Left lung (tissue), 10 donors: ENCODE data around the gene NUP93. TPM values are rescaled to one million over a fixed set of nuclear protein-coding genes. Genes with fewer than 3 reads are reported as not detected.
A peak's percentile ranks its signal among the peaks of the same experiment; 100 is the strongest.

Experiments
- ATAC-seq: fragments of 200-7000 bp; cut with Tn5 transposase; one replicate; pipeline ENCODE4 v1.9.1; 2020; ENCODE audit warnings: moderate library complexity
- DNase-seq, 4 donors: peaks; one replicate each; pipeline ENCODE4 v3.0.0-alpha.2; 2013 to 2020
- H3K27ac ChIP-seq, 2 donors: fragments of 200-600 bp; sonication (generic) in 1 of 2; one replicate each; pipeline versions ENCODE4 v1.5.0 to v1.8.0; 2020 to 2021
- H3K27me3 ChIP-seq, 2 donors: fragments of 200-600 bp; sonication (generic) in 1 of 2; one replicate each; pipeline versions ENCODE4 v1.5.0 to v1.8.0; 2020 to 2021
- H3K36me3 ChIP-seq, 2 donors: fragments of 200-600 bp; sonication (generic) in 1 of 2; one replicate each; pipeline versions ENCODE4 v1.5.0 to v1.8.0; 2020 to 2021
- H3K4me1 ChIP-seq, 2 donors: fragments of 200-600 bp; one replicate each; pipeline ENCODE4 v1.8.0; 2021
- H3K4me3 ChIP-seq, 2 donors: fragments of 200-600 bp; sonication (generic) in 1 of 2; one replicate each; pipeline versions ENCODE4 v1.5.0 to v1.8.0; 2020 to 2021; ENCODE audit warnings: mild to moderate bottlenecking in 1 of 2
- H3K9me3 ChIP-seq, 2 donors: fragments of 200-600 bp; sonication (generic) in 1 of 2; one replicate each; pipeline versions ENCODE4 v1.5.0 to v1.8.0; 2020 to 2021
- CTCF ChIP-seq, 2 donors: fragments of 200-600 bp; sonication (generic) in 1 of 2; IDR thresholded peaks; one replicate each; pipeline versions ENCODE4 v1.5.0 to v1.8.0; 2021; ENCODE audit warnings: antibody characterized with exemption in 2 of 2
- intact Hi-C, 2 donors: fragments of 100-400 bp; cut with DNase I; formaldehyde crosslinking; loops; one replicate each; pipeline versions ENCODE4 v1.11.2 to v1.14.2; 2022
- polyA plus RNA-seq, 6 donors: library from polyadenylated mRNA; unstranded; fragments of 120-200 nt; gene quantifications; one replicate each; pipeline ENCODE4 v1.2.1, GENCODE V29; 2013; ENCODE audit not compliant: insufficient read length in 6 of 6
- total RNA-seq, 2 donors: library from RNA; stranded (reverse); fragmentation: NEBNext Ultra II Directional; extraction: Animal tissue kit (Norgen Biotek cat#: 25700); gene quantifications; one replicate each; pipeline ENCODE4 v1.2.1, GENCODE V29; 2021
- donor health status: DM: no; HTN: yes; CAD: no.
- donor health status: DM: no; HTN: no; CAD: no.

The NUP93 gene
- total and polyA plus RNA-seq, 8 donors = 47.1 to 75.9 (median 65.9) TPM

- Histone ChIP-seq H3K36me3 (peaks cover 0 to 96% of the 10 kb centered on the region in 2 donors), H3K9me3 (no peaks in the 10 kb centered on the region), H3K27me3 (no peaks in the 10 kb centered on the region), H3K4me1 (peaks cover 2 to 8% of the 10 kb centered on the region in 2 donors), H3K27ac (peak overlapping the region in 1 of 2 donors; percentile 5), H3K4me3 (no peak overlapping the region)
- intact Hi-C loops = no loop called here
- no peak for TF ChIP-seq CTCF (IDR thresholded peaks at IDR 0.05)
- ATAC-seq (peak; percentile 38), DNase-seq (no peak)
Measured at GRCh38 chr16:56838622-56839337, 108.9 kb downstream of the NUP93 start.

- H3K27me3 ChIP-seq = no peaks in the 10 kb centered on the region
- intact Hi-C loops = no loop called here
- H3K4me1 ChIP-seq = peaks cover 2 to 8% of the 10 kb centered on the region in 2 donors
- H3K4me3 ChIP-seq = no peak overlapping the region
- peak; percentile 9 for ATAC-seq
- H3K27ac ChIP-seq = no peak overlapping the region
- no peak for TF ChIP-seq CTCF (IDR thresholded peaks at IDR 0.05)
- H3K9me3 ChIP-seq = no peaks in the 10 kb centered on the region
- peaks cover 0 to 94% of the 10 kb centered on the region in 2 donors for H3K36me3 ChIP-seq
- no peak for DNase-seq
Measured at GRCh38 chr16:56841233-56841632, 111.3 kb downstream of the NUP93 start.

- Histone ChIP-seq H3K9me3 (no peaks in the 10 kb centered on the region), H3K27me3 (no peaks in the 10 kb centered on the region), H3K27ac (no peak overlapping the region), H3K4me3 (no peak overlapping the region), H3K36me3 (peaks cover 0 to 90% of the 10 kb centered on the region in 2 donors), H3K4me1 (peaks cover 0 to 8% of the 10 kb centered on the region in 2 donors)
- peak; percentile 60 for ATAC-seq
- intact Hi-C loops = no loop called here
- no peak for DNase-seq
- no peak for TF ChIP-seq CTCF (IDR thresholded peaks at IDR 0.05)
Measured at GRCh38 chr16:56841659-56842058, 111.7 kb downstream of the NUP93 start.

GRCh38 chr16:56842133-56842532, 112.2 kb downstream of the NUP93 start:
- Histone ChIP-seq H3K36me3 (peaks cover 0 to 85% of the 10 kb centered on the region in 2 donors), H3K27me3 (no peaks in the 10 kb centered on the region), H3K4me1 (peaks cover 0 to 9% of the 10 kb centered on the region in 2 donors), H3K27ac (no peak overlapping the region), H3K4me3 (no peak overlapping the region), H3K9me3 (no peaks in the 10 kb centered on the region)
- no peak for TF ChIP-seq CTCF (IDR thresholded peaks at IDR 0.05)
- ATAC-seq = no peak
- no peak for DNase-seq
- intact Hi-C loops = no loop called here

GRCh38 chr16:56844056-56844455, 114.1 kb downstream of the NUP93 start:
- ATAC-seq (no peak), DNase-seq (no peak)
- Histone ChIP-seq H3K27ac (no peak overlapping the region), H3K4me3 (no peak overlapping the region), H3K4me1 (peaks cover 14 to 25% of the 10 kb centered on the region in 2 donors), H3K9me3 (no peaks in the 10 kb centered on the region), H3K36me3 (peaks cover 0 to 66% of the 10 kb centered on the region in 2 donors), H3K27me3 (no peaks in the 10 kb centered on the region)
- no peak for TF ChIP-seq CTCF (IDR thresholded peaks at IDR 0.05)
- intact Hi-C loops = no loop called here
